Body of pancreas (tissue), 4 donors: ENCODE data around the gene MCCD1.

Source experiments
- POLR2A ChIP-seq, 3 donors: fragments of 450-650 bp; IDR thresholded peaks; one replicate each; pipeline ENCODE4 v1.6.1; 2016; ENCODE audit warnings: antibody characterized with exemption in 3 of 3, mild to moderate bottlenecking in 2 of 3
- TF ChIP-seq, protein P1 (sequence below), 7 experiments: fragments of 450-650 bp in 4 of 7; fragments of 200-600 bp in 3 of 7; sonication (generic) in 3 of 7; IDR thresholded peaks; one replicate each; pipeline ENCODE4 v1.5.1; 2016 to 2019; ENCODE audit warnings: antibody characterized with exemption in 7 of 7

DNA sequence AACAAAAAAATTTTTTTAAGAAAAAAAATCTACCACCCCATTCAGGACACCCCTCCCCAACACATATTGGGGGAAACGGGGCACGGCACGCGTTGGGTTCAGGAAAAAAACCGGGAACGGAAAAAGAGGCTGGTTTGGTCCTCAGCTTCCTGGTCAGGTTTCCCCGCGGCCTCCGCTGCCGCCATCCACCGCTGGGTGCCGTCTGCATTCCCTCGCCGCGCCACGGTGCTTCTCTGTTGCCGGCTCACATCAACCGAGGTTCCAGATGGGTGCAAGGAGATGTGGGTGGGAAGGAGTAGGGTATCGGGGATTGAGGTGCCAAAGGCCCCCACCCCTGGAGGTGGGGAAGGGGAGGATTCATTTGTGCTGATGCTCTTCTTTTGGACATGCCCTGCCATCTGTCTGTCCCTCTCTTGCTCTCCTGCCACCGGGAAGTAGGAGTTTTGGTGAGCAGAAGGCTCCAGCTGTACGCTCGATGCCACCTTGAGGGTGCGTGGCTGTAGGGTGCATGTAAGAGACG, 5.8 kb downstream of the MCCD1 start:
- TF ChIP-seq, protein P1, sequence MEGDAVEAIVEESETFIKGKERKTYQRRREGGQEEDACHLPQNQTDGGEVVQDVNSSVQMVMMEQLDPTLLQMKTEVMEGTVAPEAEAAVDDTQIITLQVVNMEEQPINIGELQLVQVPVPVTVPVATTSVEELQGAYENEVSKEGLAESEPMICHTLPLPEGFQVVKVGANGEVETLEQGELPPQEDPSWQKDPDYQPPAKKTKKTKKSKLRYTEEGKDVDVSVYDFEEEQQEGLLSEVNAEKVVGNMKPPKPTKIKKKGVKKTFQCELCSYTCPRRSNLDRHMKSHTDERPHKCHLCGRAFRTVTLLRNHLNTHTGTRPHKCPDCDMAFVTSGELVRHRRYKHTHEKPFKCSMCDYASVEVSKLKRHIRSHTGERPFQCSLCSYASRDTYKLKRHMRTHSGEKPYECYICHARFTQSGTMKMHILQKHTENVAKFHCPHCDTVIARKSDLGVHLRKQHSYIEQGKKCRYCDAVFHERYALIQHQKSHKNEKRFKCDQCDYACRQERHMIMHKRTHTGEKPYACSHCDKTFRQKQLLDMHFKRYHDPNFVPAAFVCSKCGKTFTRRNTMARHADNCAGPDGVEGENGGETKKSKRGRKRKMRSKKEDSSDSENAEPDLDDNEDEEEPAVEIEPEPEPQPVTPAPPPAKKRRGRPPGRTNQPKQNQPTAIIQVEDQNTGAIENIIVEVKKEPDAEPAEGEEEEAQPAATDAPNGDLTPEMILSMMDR (IDR thresholded peaks at IDR 0.05), result no peak
- TF ChIP-seq POLR2A (IDR thresholded peaks at IDR 0.05), result no peak
